HCT116 (cell line): ENCODE data around the gene AFAP1L1.
A peak's percentile ranks its signal among the peaks of the same experiment; 100 is the strongest.

ENCODE experiments used
- EGR1 ChIP-seq: IDR thresholded peaks from 2 replicates; pipeline ENCODE4 v1.6.1; 2012; ENCODE audit warnings: low read depth
- EZH2 ChIP-seq: fragments of 200-600 bp; sonication (generic); IDR thresholded peaks from 2 replicates; pipeline ENCODE4 v1.6.1; 2017; ENCODE audit warnings: antibody characterized with exemption, mixed run types
- EZH2phosphoT487 ChIP-seq: fragments of 200-600 bp; IDR thresholded peaks from 2 replicates; pipeline ENCODE4 v1.6.1; 2018; ENCODE audit warnings: antibody characterized with exemption, borderline replicate concordance
- JUND ChIP-seq: IDR thresholded peaks from 2 replicates; pipeline ENCODE4 v1.6.1; 2012
- POLR2A ChIP-seq: IDR thresholded peaks from 2 replicates; pipeline ENCODE4 v1.7.0; 2011; ENCODE audit warnings: borderline replicate concordance; ENCODE audit not compliant: insufficient read depth, insufficient read length; ENCODE audit errors: extremely low read depth
- POLR2AphosphoS5 ChIP-seq: IDR thresholded peaks from 2 replicates; pipeline ENCODE4 v1.6.1; 2011; ENCODE audit warnings: mild to moderate bottlenecking, low read depth, low read length, moderate library complexity
- RAD21 ChIP-seq: IDR thresholded peaks from 2 replicates; pipeline ENCODE4 v1.6.1; 2012; ENCODE audit warnings: low read depth, mild to moderate bottlenecking
- SIN3A ChIP-seq: IDR thresholded peaks from 2 replicates; pipeline ENCODE4 v1.6.1; 2012; ENCODE audit warnings: low read depth
- SP1 ChIP-seq: IDR thresholded peaks from 2 replicates; pipeline ENCODE4 v1.6.1; 2012; ENCODE audit warnings: low read depth
- YY1 ChIP-seq: IDR thresholded peaks from 2 replicates; pipeline ENCODE4 v1.6.1; 2011; ENCODE audit warnings: low read length, low read depth, moderate library complexity, mild to moderate bottlenecking; ENCODE audit not compliant: insufficient replicate concordance; ENCODE audit errors: extremely low read depth
- ZFX ChIP-seq: fragments of 450-650 bp; IDR thresholded peaks from 2 replicates; pipeline ENCODE4 v1.6.1; 2017
- ZNF274 ChIP-seq: fragments of 200-500 bp; sonication (Bioruptor generic); IDR thresholded peaks from 2 replicates; pipeline ENCODE4 v1.6.1; 2014; ENCODE audit warnings: mild to moderate bottlenecking, low read depth, low read length, inconsistent platforms
- TF ChIP-seq, protein P1 (sequence below), 3 experiments: fragments of 200-600 bp in 1 of 3; sonication (generic) in 1 of 3; IDR thresholded peaks in 2 of 3; conservative IDR thresholded peaks in 1 of 3; 2 replicates each; pipeline ENCODE4 v1.5.1; 2012 to 2017; ENCODE audit warnings: low read depth in 2 of 3, low read length in 2 of 3, antibody characterized with exemption in 1 of 3, borderline replicate concordance in 1 of 3, control low read depth in 1 of 3, mild to moderate bottlenecking in 1 of 3, mixed read lengths in 1 of 3, mixed run types in 1 of 3, moderate library complexity in 1 of 3; ENCODE audit not compliant: insufficient read depth in 1 of 3
- TF ChIP-seq, protein P2 (sequence below): IDR thresholded peaks from 2 replicates; pipeline ENCODE4 v1.6.1; 2012; ENCODE audit warnings: low read depth

DNA sequence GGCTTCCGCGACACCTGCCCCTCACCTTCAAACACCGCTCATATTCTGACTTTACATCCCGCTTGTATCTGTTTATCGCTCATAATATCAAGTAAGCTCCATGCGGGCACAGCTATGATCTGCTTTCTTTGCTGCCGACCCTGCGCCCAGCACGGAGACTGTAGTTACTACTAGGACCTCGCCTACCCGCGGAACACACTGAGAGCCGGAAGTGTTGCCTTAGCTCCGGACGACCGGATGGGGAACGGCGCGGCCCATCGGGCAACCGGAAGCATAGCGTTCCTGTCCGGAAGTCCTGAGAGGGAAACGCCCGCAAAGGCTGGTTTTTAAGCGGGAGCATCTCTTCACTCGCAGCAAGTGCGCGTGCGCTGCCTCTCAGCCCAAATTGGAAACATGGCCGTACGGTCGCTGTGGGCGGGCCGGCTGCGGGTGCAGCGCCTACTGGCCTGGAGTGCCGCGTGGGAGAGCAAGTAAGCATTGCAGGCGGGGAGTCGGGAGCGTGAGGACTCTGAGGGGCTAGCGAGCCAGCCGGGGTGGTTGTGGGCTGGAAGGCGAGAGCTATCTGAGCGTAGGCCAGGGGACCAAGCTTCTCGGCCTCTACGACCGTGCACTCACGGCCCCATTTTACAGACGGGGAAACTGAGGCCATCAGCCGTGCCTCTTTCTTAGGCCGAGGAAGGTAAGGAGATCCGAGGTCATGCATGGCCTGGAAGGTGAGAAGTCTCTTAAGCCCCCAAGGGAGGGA, 73.7 kb downstream of the AFAP1L1 start, which contains the start of gene GRPEL2:
- TF ChIP-seq, protein P1, sequence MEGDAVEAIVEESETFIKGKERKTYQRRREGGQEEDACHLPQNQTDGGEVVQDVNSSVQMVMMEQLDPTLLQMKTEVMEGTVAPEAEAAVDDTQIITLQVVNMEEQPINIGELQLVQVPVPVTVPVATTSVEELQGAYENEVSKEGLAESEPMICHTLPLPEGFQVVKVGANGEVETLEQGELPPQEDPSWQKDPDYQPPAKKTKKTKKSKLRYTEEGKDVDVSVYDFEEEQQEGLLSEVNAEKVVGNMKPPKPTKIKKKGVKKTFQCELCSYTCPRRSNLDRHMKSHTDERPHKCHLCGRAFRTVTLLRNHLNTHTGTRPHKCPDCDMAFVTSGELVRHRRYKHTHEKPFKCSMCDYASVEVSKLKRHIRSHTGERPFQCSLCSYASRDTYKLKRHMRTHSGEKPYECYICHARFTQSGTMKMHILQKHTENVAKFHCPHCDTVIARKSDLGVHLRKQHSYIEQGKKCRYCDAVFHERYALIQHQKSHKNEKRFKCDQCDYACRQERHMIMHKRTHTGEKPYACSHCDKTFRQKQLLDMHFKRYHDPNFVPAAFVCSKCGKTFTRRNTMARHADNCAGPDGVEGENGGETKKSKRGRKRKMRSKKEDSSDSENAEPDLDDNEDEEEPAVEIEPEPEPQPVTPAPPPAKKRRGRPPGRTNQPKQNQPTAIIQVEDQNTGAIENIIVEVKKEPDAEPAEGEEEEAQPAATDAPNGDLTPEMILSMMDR (IDR thresholded peaks at IDR 0.05 in 2 of 3, conservative IDR thresholded peaks at IDR 0.05 in 1 of 3; ENCODE audit: borderline replicate concordance in 1 of 3, insufficient read depth in 1 of 3, low read depth in 2 of 3, low read length in 2 of 3), result no peak
- TF ChIP-seq POLR2AphosphoS5 (peak; percentile 90), SP1 (peak; percentile 63), EZH2phosphoT487 (no peak), EZH2 (no peak), ZFX (peak; percentile 85), POLR2A (peak; percentile 88), JUND (no peak), RAD21 (no peak), SIN3A (peak; percentile 91), YY1 (peak; percentile 88), ZNF274 (no peak), EGR1 (no peak)
- TF ChIP-seq, protein P2, sequence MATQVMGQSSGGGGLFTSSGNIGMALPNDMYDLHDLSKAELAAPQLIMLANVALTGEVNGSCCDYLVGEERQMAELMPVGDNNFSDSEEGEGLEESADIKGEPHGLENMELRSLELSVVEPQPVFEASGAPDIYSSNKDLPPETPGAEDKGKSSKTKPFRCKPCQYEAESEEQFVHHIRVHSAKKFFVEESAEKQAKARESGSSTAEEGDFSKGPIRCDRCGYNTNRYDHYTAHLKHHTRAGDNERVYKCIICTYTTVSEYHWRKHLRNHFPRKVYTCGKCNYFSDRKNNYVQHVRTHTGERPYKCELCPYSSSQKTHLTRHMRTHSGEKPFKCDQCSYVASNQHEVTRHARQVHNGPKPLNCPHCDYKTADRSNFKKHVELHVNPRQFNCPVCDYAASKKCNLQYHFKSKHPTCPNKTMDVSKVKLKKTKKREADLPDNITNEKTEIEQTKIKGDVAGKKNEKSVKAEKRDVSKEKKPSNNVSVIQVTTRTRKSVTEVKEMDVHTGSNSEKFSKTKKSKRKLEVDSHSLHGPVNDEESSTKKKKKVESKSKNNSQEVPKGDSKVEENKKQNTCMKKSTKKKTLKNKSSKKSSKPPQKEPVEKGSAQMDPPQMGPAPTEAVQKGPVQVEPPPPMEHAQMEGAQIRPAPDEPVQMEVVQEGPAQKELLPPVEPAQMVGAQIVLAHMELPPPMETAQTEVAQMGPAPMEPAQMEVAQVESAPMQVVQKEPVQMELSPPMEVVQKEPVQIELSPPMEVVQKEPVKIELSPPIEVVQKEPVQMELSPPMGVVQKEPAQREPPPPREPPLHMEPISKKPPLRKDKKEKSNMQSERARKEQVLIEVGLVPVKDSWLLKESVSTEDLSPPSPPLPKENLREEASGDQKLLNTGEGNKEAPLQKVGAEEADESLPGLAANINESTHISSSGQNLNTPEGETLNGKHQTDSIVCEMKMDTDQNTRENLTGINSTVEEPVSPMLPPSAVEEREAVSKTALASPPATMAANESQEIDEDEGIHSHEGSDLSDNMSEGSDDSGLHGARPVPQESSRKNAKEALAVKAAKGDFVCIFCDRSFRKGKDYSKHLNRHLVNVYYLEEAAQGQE, result no peak
